Skeletal muscle tissue (tissue), 4 donors: Measurements from ENCODE around the gene ETFB. TPM values are rescaled to one million over a fixed set of nuclear protein-coding genes. Genes with fewer than 3 reads are reported as not detected.

ENCODE experiments used
- H3K27ac ChIP-seq: one replicate; pipeline ENCODE4 v1.7.0; 2013; ENCODE audit warnings: mild to moderate bottlenecking, low read depth, low read length, inconsistent platforms
- H3K27me3 ChIP-seq, 3 donors: one replicate each; pipeline ENCODE4 v1.7.0; 2013; ENCODE audit warnings: low read length in 3 of 3; ENCODE audit not compliant: control insufficient read depth in 3 of 3, insufficient read depth in 3 of 3
- H3K36me3 ChIP-seq, 3 donors: one replicate each; pipeline ENCODE4 v1.7.0; 2013; ENCODE audit warnings: low read length in 3 of 3; ENCODE audit not compliant: control insufficient read depth in 3 of 3, insufficient read depth in 3 of 3
- H3K4me1 ChIP-seq, 3 donors: one replicate each; pipeline ENCODE4 v1.7.0; 2013; ENCODE audit warnings: low read length in 3 of 3, mild to moderate bottlenecking in 3 of 3; ENCODE audit not compliant: control insufficient read depth in 3 of 3, insufficient read depth in 3 of 3
- H3K4me3 ChIP-seq, 3 donors: one replicate each; pipeline ENCODE4 v1.7.0; 2013; ENCODE audit warnings: low read length in 3 of 3
- H3K9ac ChIP-seq, 3 donors: one replicate each; pipeline ENCODE4 v1.7.0; 2013; ENCODE audit warnings: low read length in 3 of 3, mild to moderate bottlenecking in 3 of 3, moderate library complexity in 2 of 3, low read depth in 1 of 3
- H3K9me3 ChIP-seq, 3 donors: one replicate each; pipeline ENCODE4 v1.7.0; 2013; ENCODE audit warnings: low read length in 3 of 3; ENCODE audit not compliant: control insufficient read depth in 3 of 3
- total RNA-seq: library from RNA; depleted of rRNA; stranded (reverse); fragments of >200 nt; gene quantifications from one replicate; pipeline ENCODE4 v1.2.3, GENCODE V29; 2014
- donor health status: Osteomylitis.

The ETFB gene
- total RNA-seq, 1 donor from 2014 or later: 52.2 TPM

- H3K27ac ChIP-seq: no peak overlapping the region
- no peaks in the 10 kb centered on the region for H3K36me3 ChIP-seq
- H3K27me3 ChIP-seq: peaks cover 16 to 36% (median 36%) of the 10 kb centered on the region in 3 donors
- H3K4me3 ChIP-seq: no peak overlapping the region
- H3K9me3 ChIP-seq: no peaks in the 10 kb centered on the region
- no peak overlapping the region for H3K9ac ChIP-seq
- H3K4me1 ChIP-seq: no peaks in the 10 kb centered on the region
Observed at GRCh38 chr19:51329411-51329810, 36.8 kb downstream of the ETFB start.

GRCh38 chr19:51327066-51328001, 38.9 kb downstream of the ETFB start:
- no peak overlapping the region for H3K9ac ChIP-seq
- H3K4me3 ChIP-seq: no peak overlapping the region
- H3K4me1 ChIP-seq: no peaks in the 10 kb centered on the region
- H3K36me3 ChIP-seq: no peaks in the 10 kb centered on the region
- H3K9me3 ChIP-seq: no peaks in the 10 kb centered on the region
- peaks cover 24 to 53% (median 51%) of the 10 kb centered on the region in 3 donors for H3K27me3 ChIP-seq
- no peak overlapping the region for H3K27ac ChIP-seq

GRCh38 chr19:51326216-51327065, 39.7 kb downstream of the ETFB start:
- Histone ChIP-seq H3K9me3 (no peaks in the 10 kb centered on the region), H3K36me3 (no peaks in the 10 kb centered on the region), H3K27me3 (peaks cover 29 to 56% (median 51%) of the 10 kb centered on the region in 3 donors), H3K4me1 (no peaks in the 10 kb centered on the region), H3K9ac (no peak overlapping the region), H3K27ac (no peak overlapping the region), H3K4me3 (no peak overlapping the region)

GRCh38 chr19:51325161-51325976, 40.8 kb downstream of the ETFB start:
- no peaks in the 10 kb centered on the region for H3K9me3 ChIP-seq
- no peak overlapping the region for H3K27ac ChIP-seq
- H3K9ac ChIP-seq: no peak overlapping the region
- H3K4me3 ChIP-seq: no peak overlapping the region
- no peaks in the 10 kb centered on the region for H3K36me3 ChIP-seq
- H3K27me3 ChIP-seq: peaks cover 29 to 57% (median 56%) of the 10 kb centered on the region in 3 donors
- no peaks in the 10 kb centered on the region for H3K4me1 ChIP-seq

GRCh38 chr19:51324167-51324481, 42.1 kb downstream of the ETFB start:
- Histone ChIP-seq H3K4me3 (no peak overlapping the region), H3K27ac (no peak overlapping the region), H3K27me3 (peaks cover 29 to 62% (median 51%) of the 10 kb centered on the region in 3 donors), H3K9me3 (no peaks in the 10 kb centered on the region), H3K4me1 (no peaks in the 10 kb centered on the region), H3K36me3 (no peaks in the 10 kb centered on the region), H3K9ac (no peak overlapping the region)

- no peak overlapping the region for H3K4me3 ChIP-seq
- H3K4me1 ChIP-seq: no peaks in the 10 kb centered on the region
- no peaks in the 10 kb centered on the region for H3K36me3 ChIP-seq
- H3K27me3 ChIP-seq: peaks cover 29 to 63% (median 48%) of the 10 kb centered on the region in 3 donors
- H3K27ac ChIP-seq: no peak overlapping the region
- no peak overlapping the region for H3K9ac ChIP-seq
- H3K9me3 ChIP-seq: no peaks in the 10 kb centered on the region
Observed at GRCh38 chr19:51323481-51324166, 42.6 kb downstream of the ETFB start.

- H3K9ac ChIP-seq: no peak overlapping the region
Observed at GRCh38 chr19:51321799-51322198, 44.4 kb downstream of the ETFB start.

DNA sequence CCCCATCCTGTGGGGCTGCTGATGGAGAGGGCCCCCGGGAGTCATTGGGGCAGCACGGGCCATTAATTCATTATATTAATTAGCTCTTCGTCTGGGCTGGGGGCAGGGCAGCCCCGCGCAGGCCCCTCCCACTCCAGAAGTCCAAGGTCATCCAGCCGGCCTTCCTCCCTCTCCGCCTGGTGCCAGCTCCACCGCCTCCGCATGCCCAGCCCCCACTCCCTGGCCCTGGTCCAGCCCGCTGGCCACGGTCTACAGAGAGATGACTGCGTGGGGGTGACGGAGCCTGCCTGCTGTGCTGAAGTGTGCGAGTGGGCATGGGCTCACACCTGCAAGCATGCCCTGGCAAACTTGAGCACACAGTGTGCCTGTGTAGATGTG, 45.9 kb downstream of the ETFB start:
- Histone ChIP-seq H3K4me1 (no peaks in the 10 kb centered on the region), H3K9ac (no peak overlapping the region), H3K27me3 (peaks cover 16 to 41% (median 23%) of the 10 kb centered on the region in 3 donors), H3K36me3 (no peaks in the 10 kb centered on the region), H3K9me3 (no peaks in the 10 kb centered on the region), H3K4me3 (no peak overlapping the region), H3K27ac (no peak overlapping the region)

More at GRCh38 chr19:51321799-51322198, 44.4 kb downstream of the ETFB start:
- Histone ChIP-seq H3K4me3 (no peak overlapping the region), H3K9me3 (no peaks in the 10 kb centered on the region), H3K4me1 (no peaks in the 10 kb centered on the region), H3K27me3 (peaks cover 25 to 52% (median 35%) of the 10 kb centered on the region in 3 donors), H3K36me3 (no peaks in the 10 kb centered on the region), H3K27ac (no peak overlapping the region)

GRCh38 chr19:51319649-51320279, 46.4 kb downstream of the ETFB start:
- Histone ChIP-seq H3K36me3 (no peaks in the 10 kb centered on the region), H3K4me3 (no peak overlapping the region), H3K4me1 (no peaks in the 10 kb centered on the region), H3K27ac (no peak overlapping the region), H3K9ac (no peak overlapping the region), H3K27me3 (peaks cover 16 to 41% (median 23%) of the 10 kb centered on the region in 3 donors), H3K9me3 (no peaks in the 10 kb centered on the region)
